Nephron progenitor cell (in vitro differentiated cells): Measurements from ENCODE around the gene AKR1C2.

Experiments used
- DNase-seq: peaks from one replicate; pipeline ENCODE4 v3.0.0; 2021
- H3K27ac Mint-ChIP-seq: 2 replicates; pipeline ENCODE4 v1.8.0; 2021; ENCODE audit warnings: mild to moderate bottlenecking, moderate library complexity, mixed read lengths
- H3K27me3 Mint-ChIP-seq: 2 replicates; pipeline ENCODE4 v1.8.0; 2021; ENCODE audit warnings: mild to moderate bottlenecking, low read depth, mixed read lengths; ENCODE audit not compliant: poor library complexity
- H3K36me3 Mint-ChIP-seq: 2 replicates; pipeline ENCODE4 v1.8.0; 2021; ENCODE audit warnings: low read depth, mixed read lengths
- H3K4me1 Mint-ChIP-seq: 2 replicates; pipeline ENCODE4 v1.8.0; 2021; ENCODE audit warnings: mixed read lengths
- H3K4me3 Mint-ChIP-seq: 2 replicates; pipeline ENCODE4 v1.8.0; 2021; ENCODE audit warnings: mild to moderate bottlenecking, moderate library complexity, mixed read lengths
- H3K9me3 Mint-ChIP-seq: 2 replicates; pipeline ENCODE4 v1.8.0; 2021; ENCODE audit warnings: mild to moderate bottlenecking, moderate library complexity, mixed read lengths
- TF ChIP-seq, protein P1 (sequence below): fragments of 200-600 bp; sonication (generic); IDR thresholded peaks from 2 replicates; pipeline ENCODE4 v1.5.0; 2021; ENCODE audit warnings: antibody characterized with exemption

AKR1C2 gene

DNA sequence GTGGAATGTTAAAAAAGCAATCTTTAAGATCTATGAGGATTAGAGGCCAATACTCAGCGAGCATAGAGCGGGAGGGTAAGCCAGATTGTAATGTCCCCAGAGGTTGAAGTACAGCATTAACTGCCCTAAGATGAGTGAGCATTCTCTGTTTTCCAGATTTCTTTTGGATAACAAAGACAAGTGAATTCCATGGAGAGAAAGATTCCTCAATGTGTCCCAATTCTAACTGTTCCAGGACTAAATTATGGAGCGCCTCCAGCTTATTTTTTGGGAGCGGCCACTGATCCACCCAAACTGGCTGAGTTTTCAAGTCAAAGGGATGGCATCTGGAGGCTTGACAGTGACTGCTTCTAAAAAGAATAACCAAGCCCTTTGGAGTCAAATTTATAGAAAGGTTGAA lies 39.3 kb upstream of the AKR1C2 start:
- no peak for DNase-seq
- H3K4me1 Mint-ChIP-seq: peaks cover 13% of the 10 kb centered on the region
- no peak overlapping the region for H3K4me3 Mint-ChIP-seq
- peaks cover 5% of the 10 kb centered on the region for H3K36me3 Mint-ChIP-seq
- H3K27ac Mint-ChIP-seq: no peak overlapping the region
- no peaks in the 10 kb centered on the region for H3K27me3 Mint-ChIP-seq
- H3K9me3 Mint-ChIP-seq: peaks cover 70% of the 10 kb centered on the region
- TF ChIP-seq, protein P1, sequence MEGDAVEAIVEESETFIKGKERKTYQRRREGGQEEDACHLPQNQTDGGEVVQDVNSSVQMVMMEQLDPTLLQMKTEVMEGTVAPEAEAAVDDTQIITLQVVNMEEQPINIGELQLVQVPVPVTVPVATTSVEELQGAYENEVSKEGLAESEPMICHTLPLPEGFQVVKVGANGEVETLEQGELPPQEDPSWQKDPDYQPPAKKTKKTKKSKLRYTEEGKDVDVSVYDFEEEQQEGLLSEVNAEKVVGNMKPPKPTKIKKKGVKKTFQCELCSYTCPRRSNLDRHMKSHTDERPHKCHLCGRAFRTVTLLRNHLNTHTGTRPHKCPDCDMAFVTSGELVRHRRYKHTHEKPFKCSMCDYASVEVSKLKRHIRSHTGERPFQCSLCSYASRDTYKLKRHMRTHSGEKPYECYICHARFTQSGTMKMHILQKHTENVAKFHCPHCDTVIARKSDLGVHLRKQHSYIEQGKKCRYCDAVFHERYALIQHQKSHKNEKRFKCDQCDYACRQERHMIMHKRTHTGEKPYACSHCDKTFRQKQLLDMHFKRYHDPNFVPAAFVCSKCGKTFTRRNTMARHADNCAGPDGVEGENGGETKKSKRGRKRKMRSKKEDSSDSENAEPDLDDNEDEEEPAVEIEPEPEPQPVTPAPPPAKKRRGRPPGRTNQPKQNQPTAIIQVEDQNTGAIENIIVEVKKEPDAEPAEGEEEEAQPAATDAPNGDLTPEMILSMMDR: no peak

DNA sequence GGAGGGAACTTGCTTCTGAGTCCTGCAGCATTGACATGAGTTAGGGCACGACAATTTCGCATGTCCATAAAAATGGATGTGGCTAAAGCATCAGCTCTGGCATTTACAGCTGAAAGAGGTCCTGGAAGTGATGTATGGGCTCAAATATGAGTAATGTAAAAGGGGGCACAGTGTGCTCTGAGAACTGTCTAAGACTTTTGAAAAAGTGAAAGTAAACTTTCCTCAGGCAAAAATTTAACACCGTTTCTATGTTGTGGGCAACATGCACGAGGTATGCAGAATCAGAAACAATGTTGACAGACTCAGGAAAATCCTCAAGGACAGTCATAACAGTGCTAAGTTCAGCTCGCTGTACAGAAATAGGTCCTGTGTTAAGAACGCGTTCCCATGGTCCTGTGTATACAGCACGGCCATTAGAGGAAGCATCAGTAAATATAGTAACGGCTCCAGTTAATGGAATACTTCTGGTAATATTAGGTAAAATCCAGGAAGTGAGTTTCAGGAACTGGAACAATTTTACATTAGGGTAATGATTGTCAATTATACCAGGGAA lies 37.9 kb upstream of the AKR1C2 start:
- H3K27ac Mint-ChIP-seq: peak overlapping the region; percentile 36
- TF ChIP-seq, protein P1: no peak
- H3K4me1 Mint-ChIP-seq: peaks cover 8% of the 10 kb centered on the region
- no peaks in the 10 kb centered on the region for H3K27me3 Mint-ChIP-seq
- no peak overlapping the region for H3K4me3 Mint-ChIP-seq
- peaks cover 5% of the 10 kb centered on the region for H3K36me3 Mint-ChIP-seq
- peaks cover 66% of the 10 kb centered on the region for H3K9me3 Mint-ChIP-seq
- no peak for DNase-seq

DNA sequence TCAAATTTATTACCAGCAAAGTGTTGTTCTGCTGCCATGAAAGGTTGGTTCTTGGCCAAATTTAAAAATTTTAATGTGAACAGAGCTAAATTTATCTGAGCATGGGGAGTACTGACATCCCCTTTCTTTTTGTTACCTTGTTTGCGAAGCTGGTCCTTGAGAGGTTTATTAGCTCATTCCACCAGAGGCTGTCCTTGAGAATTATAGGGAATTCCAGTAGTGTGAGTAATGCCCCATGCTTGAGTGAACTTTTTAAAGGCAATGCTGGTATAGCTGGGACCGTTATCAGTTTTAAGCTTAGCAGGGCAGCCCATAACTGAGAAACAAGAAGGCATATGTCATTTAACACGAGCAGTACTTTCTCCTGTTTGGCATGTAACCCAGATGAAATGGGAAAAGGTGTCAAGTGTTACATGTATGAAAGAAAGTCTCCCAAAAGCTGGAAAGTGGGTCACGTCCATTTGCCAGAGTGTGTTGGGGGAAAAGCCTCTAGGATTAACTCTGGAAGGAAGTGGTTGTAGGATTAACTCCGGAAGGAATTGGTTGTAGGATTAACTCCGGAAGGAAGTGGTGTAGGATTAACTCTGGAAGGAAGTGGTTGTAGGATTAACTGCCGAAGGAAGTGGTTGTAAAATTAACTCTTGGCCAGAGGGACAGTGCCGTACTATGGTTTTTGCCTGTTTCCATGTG lies 37.3 kb upstream of the AKR1C2 start:
- H3K9me3 Mint-ChIP-seq: peaks cover 61% of the 10 kb centered on the region
- no peak for DNase-seq
- peaks cover 5% of the 10 kb centered on the region for H3K4me1 Mint-ChIP-seq
- no peaks in the 10 kb centered on the region for H3K27me3 Mint-ChIP-seq
- no peak overlapping the region for H3K4me3 Mint-ChIP-seq
- peaks cover 5% of the 10 kb centered on the region for H3K36me3 Mint-ChIP-seq
- H3K27ac Mint-ChIP-seq: peak overlapping the region; percentile 36
- TF ChIP-seq, protein P1: no peak

DNA sequence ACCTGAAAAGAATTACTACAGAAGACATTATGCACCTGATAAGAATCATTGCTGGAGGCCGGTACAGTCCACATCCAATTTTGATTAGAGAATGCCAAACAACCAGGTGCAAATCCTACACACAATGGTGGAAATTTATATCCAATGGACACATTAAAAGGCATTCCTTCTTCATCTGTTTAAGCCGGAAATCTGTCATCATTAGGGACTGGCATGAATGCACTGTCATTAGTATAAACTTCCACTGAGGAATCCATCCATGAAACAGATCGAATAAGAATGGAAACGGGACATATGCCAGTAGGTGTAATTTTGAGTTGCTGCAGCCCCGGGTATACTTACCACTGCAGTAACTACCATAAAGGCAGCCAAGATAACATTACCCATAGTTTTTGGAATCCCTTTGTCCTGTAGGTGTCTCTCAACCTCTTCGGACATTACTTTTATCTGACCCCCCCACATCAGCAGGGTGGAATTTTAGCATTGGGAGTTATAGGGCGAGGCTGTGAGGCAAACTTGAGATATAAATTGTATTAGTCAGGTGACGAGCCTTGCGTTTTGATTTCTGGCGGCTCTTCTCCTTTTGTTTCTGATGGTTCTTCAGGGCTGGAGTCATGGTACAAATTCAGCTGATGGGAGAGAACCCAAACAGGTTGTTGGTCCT lies 36.5 kb upstream of the AKR1C2 start:
- H3K36me3 Mint-ChIP-seq: no peaks in the 10 kb centered on the region

DNA sequence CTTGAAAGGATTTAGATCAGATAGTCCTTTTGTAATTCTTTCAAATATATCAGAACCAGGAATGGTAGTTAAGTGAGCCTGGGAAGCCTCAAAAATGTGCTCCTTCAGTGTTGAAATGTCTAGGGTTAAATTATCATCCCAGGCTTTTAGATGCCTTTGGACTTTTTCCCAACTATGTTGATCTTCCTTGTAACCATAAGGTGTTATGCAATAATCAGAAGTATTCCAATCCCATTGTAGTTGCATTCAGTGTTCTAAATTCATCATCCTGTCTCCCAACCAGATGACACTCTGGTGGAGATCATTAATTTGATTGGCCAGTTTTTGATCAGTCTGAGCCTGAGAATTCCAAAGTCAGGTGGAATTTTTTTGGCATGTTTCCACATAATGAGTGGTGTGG lies 35.1 kb upstream of the AKR1C2 start:
- no peak for DNase-seq
- TF ChIP-seq, protein P1: no peak
- Mint-ChIP-seq H3K9me3 (peaks cover 57% of the 10 kb centered on the region), H3K36me3 (peaks cover 2% of the 10 kb centered on the region), H3K27me3 (no peaks in the 10 kb centered on the region), H3K4me3 (no peak overlapping the region), H3K27ac (no peak overlapping the region), H3K4me1 (peaks cover 1% of the 10 kb centered on the region)

More for the DNA sequence above, 36.5 kb upstream of the AKR1C2 start:
- Mint-ChIP-seq H3K4me3 (no peak overlapping the region), H3K4me1 (peaks cover 5% of the 10 kb centered on the region), H3K27ac (no peak overlapping the region), H3K27me3 (no peaks in the 10 kb centered on the region), H3K9me3 (peaks cover 61% of the 10 kb centered on the region)
- no peak for DNase-seq
- TF ChIP-seq, protein P1: no peak
